ENCODE measurements around the gene RAB7A.

- TF ChIP-seq EP300 (IDR thresholded peaks at IDR 0.05; ENCODE audit: borderline replicate concordance in 1 of 2, low read depth in 2 of 2, low read length in 2 of 2) (no peak), MAFK (IDR thresholded peaks at IDR 0.05; ENCODE audit: low read depth, low read length) (no peak), CTCF (IDR thresholded peaks at IDR 0.05; ENCODE audit: control extremely low read depth in 1 of 3, insufficient read depth in 1 of 3, low read depth in 1 of 3, low read length in 3 of 3) (no peak), POLR2A (IDR thresholded peaks at IDR 0.05; ENCODE audit: control extremely low read depth in 1 of 2, low read depth in 2 of 2, low read length in 2 of 2) (no peak), TAF1 (IDR thresholded peaks at IDR 0.05; ENCODE audit: low read depth, low read length) (no peak), CHD7 (IDR thresholded peaks at IDR 0.05; ENCODE audit: insufficient replicate concordance, low read length) (no peak), CBX8 (IDR thresholded peaks at IDR 0.05; ENCODE audit: borderline replicate concordance, low read depth, low read length) (no peak)
These were observed 97.0 kb downstream of the RAB7A start for GRCh38 chr3:128823008-128823407.

All from H1 (cell line).